K562 (cell line): ENCODE data around the gene ODAD3. TPM values are rescaled to one million over a fixed set of nuclear protein-coding genes. Genes with fewer than 3 reads are reported as not detected.

Experiments
- CBFA2T3 ChIP-seq: fragments of 450-650 bp; IDR thresholded peaks from 2 replicates; pipeline ENCODE4 v1.6.1; 2017
- CBX1 ChIP-seq: sonication (generic); IDR thresholded peaks from 2 replicates; pipeline ENCODE4 v1.6.1; 2016; ENCODE audit warnings: antibody characterized with exemption, low read depth, mild to moderate bottlenecking
- CC2D1A ChIP-seq: fragments of 450-650 bp; IDR thresholded peaks from 2 replicates; pipeline ENCODE4 v1.6.1; 2017; ENCODE audit warnings: mild to moderate bottlenecking
- ETS2 ChIP-seq: IDR thresholded peaks from 2 replicates; pipeline ENCODE4 v1.6.1; 2016; ENCODE audit warnings: borderline replicate concordance, missing genetic modification characterization, mild to moderate bottlenecking, moderate library complexity, missing compliant biosample characterization; ENCODE audit not compliant: poor library complexity, severe bottlenecking
- FOXM1 ChIP-seq, 2 experiments: fragments of 450-650 bp in 1 of 2; sonication (generic) in 1 of 2; formaldehyde crosslinking in 1 of 2; IDR thresholded peaks; 2 replicates each; pipeline versions ENCODE4 v1.6.1 to v1.9.0; 2017 to 2022; ENCODE audit warnings: low read depth in 2 of 2, mild to moderate bottlenecking in 2 of 2, missing genetic modification reagents in 1 of 2, moderate library complexity in 1 of 2
- HDAC3 ChIP-seq: fragments of 450-650 bp; IDR thresholded peaks from 2 replicates; pipeline ENCODE4 v1.6.1; 2018; ENCODE audit warnings: borderline replicate concordance, mild to moderate bottlenecking, moderate library complexity; ENCODE audit not compliant: partially characterized antibody
- HSF4 ChIP-seq: fragments of 250-450 bp; sonication (Bioruptor Pico); IDR thresholded peaks from 2 replicates; pipeline ENCODE4 v2.1.2; 2022; ENCODE audit warnings: mild to moderate bottlenecking, moderate library complexity, borderline replicate concordance
- MAFF ChIP-seq: IDR thresholded peaks from 2 replicates; pipeline ENCODE4 v1.6.1; 2012; ENCODE audit warnings: low read length, improper control_type of control experiment
- MTA3 ChIP-seq: fragments of 450-650 bp; formaldehyde crosslinking; IDR thresholded peaks from 2 replicates; pipeline ENCODE4 v1.6.1; 2017; ENCODE audit warnings: mild to moderate bottlenecking, borderline replicate concordance
- PHB ChIP-seq: fragments of 250-450 bp; sonication (Bioruptor Pico); IDR thresholded peaks from 2 replicates; pipeline ENCODE4 v1.5.0; 2021
- PURB ChIP-seq: sonication (generic); formaldehyde crosslinking; IDR thresholded peaks from 2 replicates; pipeline ENCODE4 v1.9.0; 2021; ENCODE audit warnings: low read depth, mild to moderate bottlenecking, missing genetic modification reagents
- RBM22 ChIP-seq: fragments of 200-400 bp; formaldehyde crosslinking; IDR thresholded peaks from 2 replicates; pipeline ENCODE4 v1.6.1; 2018; ENCODE audit warnings: low read length, low read depth; ENCODE audit not compliant: poor library complexity, severe bottlenecking
- SMAD3 ChIP-seq: fragments of 450-650 bp; formaldehyde crosslinking; conservative IDR thresholded peaks from 2 replicates; pipeline ENCODE4 v1.4.0; 2020; ENCODE audit warnings: mild to moderate bottlenecking
- SMC3 ChIP-seq: conservative IDR thresholded peaks from 2 replicates; pipeline ENCODE4 v1.6.1; 2011; ENCODE audit warnings: low read depth, low read length, improper control_type of control experiment; ENCODE audit not compliant: insufficient read depth
- SRSF1 ChIP-seq: fragments of 200-400 bp; formaldehyde crosslinking; IDR thresholded peaks from 2 replicates; pipeline ENCODE4 v1.6.1; 2017; ENCODE audit warnings: mild to moderate bottlenecking, low read depth, low read length, moderate library complexity
- TRIM24 ChIP-seq, 2 experiments: fragments of 450-650 bp; IDR thresholded peaks; 2 replicates each; pipeline ENCODE4 v1.6.1; 2016
- ZFP36 ChIP-seq: fragments of 150-350 bp; IDR thresholded peaks from 2 replicates; pipeline ENCODE4 v1.6.1; 2018; ENCODE audit warnings: low read length, low read depth; ENCODE audit not compliant: partially characterized antibody
- ZNF589 ChIP-seq: fragments of 200-800 bp; sonication (Bioruptor generic); IDR thresholded peaks from 2 replicates; pipeline ENCODE4 v1.6.1; 2016; ENCODE audit warnings: low read depth, missing genetic modification characterization, missing compliant biosample characterization
- polyA plus RNA-seq, 8 experiments: library from polyadenylated mRNA; depleted of rRNA in 4 of 8; stranded (reverse) in 5 of 8; unstranded in 3 of 8; fragments of >200 nt; fragmentation: Nextera tagmentation in 2 of 8; fragmentation: Illumina TruSeq in 1 of 8; extraction: Ambion mirVana in 2 of 8; extraction: Trizol in 1 of 8; gene quantifications; 2 replicates each; pipeline versions ENCODE4 v1.2.1 to v1.2.3, GENCODE V29; 2011 to 2014; ENCODE audit warnings: inconsistent platforms in 1 of 8, missing spikeins in 1 of 8
- total RNA-seq, 7 experiments: library from RNA; depleted of rRNA in 6 of 7; stranded (reverse); fragments of >200 nt in 6 of 7; fragmentation: Illumina TruSeq in 2 of 7; extraction: Trizol in 2 of 7; gene quantifications; 2 replicates each; pipeline versions ENCODE4 v1.2.1 to v1.2.3, GENCODE V29; 2011 to 2021; ENCODE audit warnings: low replicate concordance in 1 of 7
- TF ChIP-seq, protein P1 (sequence below): sonication (generic); formaldehyde crosslinking; IDR thresholded peaks from 2 replicates; pipeline ENCODE4 v1.8.1; 2023; ENCODE audit warnings: missing genetic modification reagents, mild to moderate bottlenecking, borderline replicate concordance
- TF ChIP-seq, protein P2 (sequence below): sonication (generic); formaldehyde crosslinking; IDR thresholded peaks from 2 replicates; pipeline ENCODE4 v1.8.1; 2022; ENCODE audit warnings: missing genetic modification reagents
- TF ChIP-seq, protein P3 (sequence below): IDR thresholded peaks from 2 replicates; pipeline ENCODE4 v1.6.1; 2016; ENCODE audit warnings: missing genetic modification characterization, missing compliant biosample characterization

ODAD3 gene
- total and polyA plus RNA-seq, 9 of the 15 experiments (the other 6 are each of a cell fraction or from before 2014, with no cell fraction given): 0.07 to 0.72 (median 0.14) TPM; not detected in 2

DNA sequence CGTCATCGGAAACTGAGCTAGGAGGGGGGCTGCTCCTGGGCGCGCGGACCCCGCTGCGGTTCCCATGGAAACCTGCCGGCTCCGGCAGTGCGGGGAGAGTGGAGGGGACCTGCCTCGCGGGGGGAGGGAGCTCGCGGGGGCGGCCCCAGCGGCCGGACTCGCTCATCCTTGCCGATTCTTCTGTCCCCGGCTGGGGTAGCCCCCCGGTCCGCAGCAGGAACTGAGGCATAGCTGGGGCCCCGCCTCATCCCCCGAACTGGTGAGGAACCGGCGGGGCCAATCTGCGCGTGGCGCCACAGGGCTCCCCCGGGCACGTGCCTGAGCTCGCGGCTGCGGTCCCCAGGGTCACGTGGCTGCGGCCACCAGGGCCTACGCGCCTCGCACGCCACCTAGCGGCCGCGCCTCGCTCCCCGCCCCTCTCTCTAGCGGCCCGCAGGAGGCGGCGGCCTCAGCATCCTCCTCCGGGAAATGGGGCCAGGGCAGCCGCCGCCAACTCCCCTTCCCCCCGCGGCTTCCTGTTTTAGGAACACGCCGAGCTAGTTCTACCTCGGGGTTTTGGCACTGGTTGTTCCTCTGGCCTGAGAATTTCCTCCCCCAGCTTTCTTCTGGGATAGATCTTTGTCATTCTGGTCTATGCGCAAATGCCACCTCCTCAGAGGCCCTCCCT is 47.6 kb upstream of the ODAD3 start (continued):
- TF ChIP-seq, protein P1, sequence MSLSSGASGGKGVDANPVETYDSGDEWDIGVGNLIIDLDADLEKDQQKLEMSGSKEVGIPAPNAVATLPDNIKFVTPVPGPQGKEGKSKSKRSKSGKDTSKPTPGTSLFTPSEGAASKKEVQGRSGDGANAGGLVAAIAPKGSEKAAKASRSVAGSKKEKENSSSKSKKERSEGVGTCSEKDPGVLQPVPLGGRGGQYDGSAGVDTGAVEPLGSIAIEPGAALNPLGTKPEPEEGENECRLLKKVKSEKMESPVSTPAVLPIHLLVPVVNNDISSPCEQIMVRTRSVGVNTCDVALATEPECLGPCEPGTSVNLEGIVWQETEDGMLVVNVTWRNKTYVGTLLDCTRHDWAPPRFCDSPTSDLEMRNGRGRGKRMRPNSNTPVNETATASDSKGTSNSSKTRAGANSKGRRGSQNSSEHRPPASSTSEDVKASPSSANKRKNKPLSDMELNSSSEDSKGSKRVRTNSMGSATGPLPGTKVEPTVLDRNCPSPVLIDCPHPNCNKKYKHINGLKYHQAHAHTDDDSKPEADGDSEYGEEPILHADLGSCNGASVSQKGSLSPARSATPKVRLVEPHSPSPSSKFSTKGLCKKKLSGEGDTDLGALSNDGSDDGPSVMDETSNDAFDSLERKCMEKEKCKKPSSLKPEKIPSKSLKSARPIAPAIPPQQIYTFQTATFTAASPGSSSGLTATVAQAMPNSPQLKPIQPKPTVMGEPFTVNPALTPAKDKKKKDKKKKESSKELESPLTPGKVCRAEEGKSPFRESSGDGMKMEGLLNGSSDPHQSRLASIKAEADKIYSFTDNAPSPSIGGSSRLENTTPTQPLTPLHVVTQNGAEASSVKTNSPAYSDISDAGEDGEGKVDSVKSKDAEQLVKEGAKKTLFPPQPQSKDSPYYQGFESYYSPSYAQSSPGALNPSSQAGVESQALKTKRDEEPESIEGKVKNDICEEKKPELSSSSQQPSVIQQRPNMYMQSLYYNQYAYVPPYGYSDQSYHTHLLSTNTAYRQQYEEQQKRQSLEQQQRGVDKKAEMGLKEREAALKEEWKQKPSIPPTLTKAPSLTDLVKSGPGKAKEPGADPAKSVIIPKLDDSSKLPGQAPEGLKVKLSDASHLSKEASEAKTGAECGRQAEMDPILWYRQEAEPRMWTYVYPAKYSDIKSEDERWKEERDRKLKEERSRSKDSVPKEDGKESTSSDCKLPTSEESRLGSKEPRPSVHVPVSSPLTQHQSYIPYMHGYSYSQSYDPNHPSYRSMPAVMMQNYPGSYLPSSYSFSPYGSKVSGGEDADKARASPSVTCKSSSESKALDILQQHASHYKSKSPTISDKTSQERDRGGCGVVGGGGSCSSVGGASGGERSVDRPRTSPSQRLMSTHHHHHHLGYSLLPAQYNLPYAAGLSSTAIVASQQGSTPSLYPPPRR (CRISPR knock-in tag): peak; percentile 98
- TF ChIP-seq PURB (CRISPR knock-in tag): no peak
- 0 out of 2 replicates have a peak, but pooled peaks have one; percentile 23 for TF ChIP-seq CBFA2T3
- TF ChIP-seq SMC3: peak; percentile 93
- peak; percentile 90; the same call in 1 of the 2 replicates for TF ChIP-seq MTA3
- no peak for TF ChIP-seq HDAC3
- TF ChIP-seq, protein P2, sequence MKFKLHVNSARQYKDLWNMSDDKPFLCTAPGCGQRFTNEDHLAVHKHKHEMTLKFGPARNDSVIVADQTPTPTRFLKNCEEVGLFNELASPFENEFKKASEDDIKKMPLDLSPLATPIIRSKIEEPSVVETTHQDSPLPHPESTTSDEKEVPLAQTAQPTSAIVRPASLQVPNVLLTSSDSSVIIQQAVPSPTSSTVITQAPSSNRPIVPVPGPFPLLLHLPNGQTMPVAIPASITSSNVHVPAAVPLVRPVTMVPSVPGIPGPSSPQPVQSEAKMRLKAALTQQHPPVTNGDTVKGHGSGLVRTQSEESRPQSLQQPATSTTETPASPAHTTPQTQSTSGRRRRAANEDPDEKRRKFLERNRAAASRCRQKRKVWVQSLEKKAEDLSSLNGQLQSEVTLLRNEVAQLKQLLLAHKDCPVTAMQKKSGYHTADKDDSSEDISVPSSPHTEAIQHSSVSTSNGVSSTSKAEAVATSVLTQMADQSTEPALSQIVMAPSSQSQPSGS (CRISPR knock-in tag): peak; percentile 81; the same call in 1 of the 2 replicates
- TF ChIP-seq RBM22: no peak
- TF ChIP-seq FOXM1 (IDR thresholded peaks at IDR 0.05; ENCODE audit: low read depth): no peak
- TF ChIP-seq FOXM1 (CRISPR knock-in tag; IDR thresholded peaks at IDR 0.05; ENCODE audit: low read depth): no peak
- no peak for TF ChIP-seq MAFF
- peak; percentile 76 for TF ChIP-seq ZFP36
- 0 out of 2 replicates have a peak, but pooled peaks have one; percentile 68 for TF ChIP-seq SMAD3 (CRISPR knock-in tag)
- TF ChIP-seq, protein P3, sequence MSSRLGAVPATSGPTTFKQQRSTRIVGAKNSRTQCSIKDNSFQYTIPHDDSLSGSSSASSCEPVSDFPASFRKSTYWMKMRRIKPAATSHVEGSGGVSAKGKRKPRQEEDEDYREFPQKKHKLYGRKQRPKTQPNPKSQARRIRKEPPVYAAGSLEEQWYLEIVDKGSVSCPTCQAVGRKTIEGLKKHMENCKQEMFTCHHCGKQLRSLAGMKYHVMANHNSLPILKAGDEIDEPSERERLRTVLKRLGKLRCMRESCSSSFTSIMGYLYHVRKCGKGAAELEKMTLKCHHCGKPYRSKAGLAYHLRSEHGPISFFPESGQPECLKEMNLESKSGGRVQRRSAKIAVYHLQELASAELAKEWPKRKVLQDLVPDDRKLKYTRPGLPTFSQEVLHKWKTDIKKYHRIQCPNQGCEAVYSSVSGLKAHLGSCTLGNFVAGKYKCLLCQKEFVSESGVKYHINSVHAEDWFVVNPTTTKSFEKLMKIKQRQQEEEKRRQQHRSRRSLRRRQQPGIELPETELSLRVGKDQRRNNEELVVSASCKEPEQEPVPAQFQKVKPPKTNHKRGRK (tag): no peak
- peak in 1 of 2 experiments; percentile 54; a peak in 1 of 4 replicates for TF ChIP-seq TRIM24 (IDR thresholded peaks at IDR 0.05)
- TF ChIP-seq ETS2 (tag): no peak
- peak; percentile 96 for TF ChIP-seq CBX1
- no peak for TF ChIP-seq CC2D1A
- TF ChIP-seq PHB: no peak
- TF ChIP-seq SRSF1: no peak
- no peak for TF ChIP-seq ZNF589
- no peak for TF ChIP-seq HSF4 (CRISPR knock-in tag)
